Measurements from ENCODE around the gene BRS3.

GRCh38 chrX:136488706-136489105 lies 959 bp downstream of the BRS3 start:
- TF ChIP-seq ARID3A (IDR thresholded peaks at IDR 0.05; ENCODE audit: borderline replicate concordance, low read depth, low read length) = no peak
- TF ChIP-seq SMC3 (conservative IDR thresholded peaks at IDR 0.05; ENCODE audit: insufficient read depth, low read depth, low read length) = no peak
- no peak for TF ChIP-seq ZNF146 (CRISPR knock-in tag; IDR thresholded peaks at IDR 0.05; ENCODE audit: unreplicated experiment)
